Uterus (tissue), 4 donors: ENCODE data around the gene IPO13. TPM values are rescaled to one million over a fixed set of nuclear protein-coding genes. Genes with fewer than 3 reads are reported as not detected.

Source experiments
- DNase-seq, 2 donors: peaks; one replicate each; pipeline ENCODE4 v3.0.0-alpha.2; 2019 to 2020
- H3K27ac ChIP-seq, 2 donors: fragments of 200-600 bp; sonication (generic); 1 replicate in 1 of 2; 2 replicates in 1 of 2; pipeline ENCODE4 v1.5.1; 2016 to 2018
- H3K27me3 ChIP-seq, 2 donors: fragments of 200-600 bp; sonication (generic); one replicate each; pipeline ENCODE4 v1.5.1; 2018 to 2019; ENCODE audit warnings: control low read depth in 1 of 2
- H3K36me3 ChIP-seq, 2 donors: fragments of 200-600 bp; sonication (generic); one replicate each; pipeline ENCODE4 v1.5.1; 2019; ENCODE audit warnings: control low read depth in 1 of 2
- H3K4me1 ChIP-seq, 2 donors: fragments of 200-600 bp; sonication (generic); one replicate each; pipeline ENCODE4 v1.5.1; 2018 to 2019; ENCODE audit warnings: control low read depth in 1 of 2
- H3K4me3 ChIP-seq, 2 donors: fragments of 200-600 bp; sonication (generic); 1 replicate in 1 of 2; 2 replicates in 1 of 2; pipeline ENCODE4 v1.5.1; 2018 to 2019; ENCODE audit warnings: mild to moderate bottlenecking in 1 of 2
- H3K9me3 ChIP-seq, 2 donors: fragments of 200-600 bp; sonication (generic); one replicate each; pipeline ENCODE4 v1.5.1; 2019; ENCODE audit warnings: control low read depth in 1 of 2
- CTCF ChIP-seq, 4 experiments: fragments of 200-600 bp in 2 of 4; fragments of 450-650 bp in 2 of 4; sonication (generic) in 2 of 4; IDR thresholded peaks; one replicate each; pipeline ENCODE4 v1.5.1; 2016 to 2019; ENCODE audit warnings: antibody characterized with exemption in 4 of 4, mild to moderate bottlenecking in 2 of 4, moderate library complexity in 1 of 4
- POLR2A ChIP-seq, 2 donors: fragments of 450-650 bp; IDR thresholded peaks; one replicate each; pipeline ENCODE4 v1.6.1; 2016; ENCODE audit warnings: antibody characterized with exemption in 2 of 2, mild to moderate bottlenecking in 1 of 2, moderate library complexity in 1 of 2
- intact Hi-C: fragments of 100-400 bp; cut with DNase I; formaldehyde crosslinking; loops from one replicate; pipeline ENCODE4 v1.15.1; 2023; ENCODE audit warnings: low total_unique reads
- total RNA-seq, 4 donors: library from RNA; depleted of rRNA in 3 of 4; stranded (reverse); fragments of >200 nt in 3 of 4; gene quantifications; one replicate each; pipeline versions ENCODE4 v1.1.0 to v1.2.4, GENCODE V29; 2014 to 2023
- donor health status: DM: yes; HTN: yes; CAD: no.

The IPO13 gene
- total RNA-seq, 4 donors from 2014 or later = 6.9 to 26.7 (median 18.0) TPM

GRCh38 chr1:43902058-43902831 lies 44.5 kb upstream of the IPO13 start:
- Histone ChIP-seq H3K27ac (no peak overlapping the region), H3K36me3 (no peaks in the 10 kb centered on the region), H3K4me1 (no peaks in the 10 kb centered on the region), H3K4me3 (no peak overlapping the region), H3K27me3 (no peaks in the 10 kb centered on the region), H3K9me3 (no peaks in the 10 kb centered on the region)
- intact Hi-C loops = no loop called here
- TF ChIP-seq POLR2A (IDR thresholded peaks at IDR 0.05) = no peak
- no peak for TF ChIP-seq CTCF (IDR thresholded peaks at IDR 0.05)
- no peak for DNase-seq

GRCh38 chr1:43904660-43905551 lies 41.8 kb upstream of the IPO13 start:
- Histone ChIP-seq H3K9me3 (no peaks in the 10 kb centered on the region), H3K27ac (no peak overlapping the region), H3K36me3 (no peaks in the 10 kb centered on the region), H3K4me3 (no peak overlapping the region), H3K27me3 (no peaks in the 10 kb centered on the region), H3K4me1 (no peaks in the 10 kb centered on the region)
- no peak for DNase-seq
- TF ChIP-seq POLR2A (IDR thresholded peaks at IDR 0.05) (no peak), CTCF (IDR thresholded peaks at IDR 0.05) (no peak)
- intact Hi-C loops = no loop called here

- no peaks in the 10 kb centered on the region for H3K27me3 ChIP-seq
- no peaks in the 10 kb centered on the region for H3K36me3 ChIP-seq
- intact Hi-C loops = no loop called here
- no peak for DNase-seq
- no peaks in the 10 kb centered on the region for H3K4me1 ChIP-seq
- no peak overlapping the region for H3K27ac ChIP-seq
- TF ChIP-seq POLR2A (IDR thresholded peaks at IDR 0.05) (no peak), CTCF (IDR thresholded peaks at IDR 0.05) (no peak)
- no peaks in the 10 kb centered on the region for H3K9me3 ChIP-seq
- H3K4me3 ChIP-seq = no peak overlapping the region
Observed at GRCh38 chr1:43908226-43908625, 38.5 kb upstream of the IPO13 start.

- Histone ChIP-seq H3K4me1 (no peaks in the 10 kb centered on the region), H3K27me3 (no peaks in the 10 kb centered on the region), H3K4me3 (no peak overlapping the region), H3K36me3 (no peaks in the 10 kb centered on the region), H3K9me3 (no peaks in the 10 kb centered on the region), H3K27ac (no peak overlapping the region)
- DNase-seq = no peak
- intact Hi-C loops = no loop called here
- TF ChIP-seq CTCF (IDR thresholded peaks at IDR 0.05) (no peak), POLR2A (IDR thresholded peaks at IDR 0.05) (no peak)
Observed at GRCh38 chr1:43908858-43909257, 37.9 kb upstream of the IPO13 start.

- Histone ChIP-seq H3K4me1 (no peaks in the 10 kb centered on the region), H3K36me3 (no peaks in the 10 kb centered on the region), H3K27me3 (no peaks in the 10 kb centered on the region), H3K27ac (no peak overlapping the region), H3K9me3 (no peaks in the 10 kb centered on the region), H3K4me3 (no peak overlapping the region)
- intact Hi-C loops = no loop called here
- no peak for TF ChIP-seq CTCF (IDR thresholded peaks at IDR 0.05)
- TF ChIP-seq POLR2A (IDR thresholded peaks at IDR 0.05) = no peak
- no peak for DNase-seq
Observed at GRCh38 chr1:43910343-43910742, 36.4 kb upstream of the IPO13 start.
